Ovary (tissue), 3 donors: Measurements from ENCODE around the gene DNAJA4.

Experiments used
- CTCF ChIP-seq, 3 donors: fragments of 450-650 bp in 2 of 3; fragments of 200-600 bp in 1 of 3; IDR thresholded peaks; one replicate each; pipeline versions ENCODE4 v1.5.1 to v1.8.0; 2016 to 2022; ENCODE audit warnings: antibody characterized with exemption in 3 of 3, mild to moderate bottlenecking in 1 of 3
- POLR2A ChIP-seq: fragments of 450-650 bp; IDR thresholded peaks from one replicate; pipeline ENCODE4 v1.6.1; 2017; ENCODE audit warnings: antibody characterized with exemption, mild to moderate bottlenecking, moderate library complexity
- donor health status: DM: no; HTN: no; CAD: no.

- TF ChIP-seq CTCF (IDR thresholded peaks at IDR 0.05) (no peak), POLR2A (no peak)
Measured at GRCh38 chr15:78244893-78245292, 19.5 kb upstream of the DNAJA4 start.
